ENCODE data around the gene TECTB.
"Not testable (repeated sequence)": the region's sequence is repeated elsewhere in the genome, so short reads cannot be mapped to it uniquely, and the experiment has no call there.

The TECTB gene

GRCh38 chr10:112283100-112283499, at the start of gene TECTB:
Gene TECTB (plus strand): TSS chr10:112283400. CDS start chr10:112283735, 335 bp downstream.
- no peak for FAIRE-seq

DNA sequence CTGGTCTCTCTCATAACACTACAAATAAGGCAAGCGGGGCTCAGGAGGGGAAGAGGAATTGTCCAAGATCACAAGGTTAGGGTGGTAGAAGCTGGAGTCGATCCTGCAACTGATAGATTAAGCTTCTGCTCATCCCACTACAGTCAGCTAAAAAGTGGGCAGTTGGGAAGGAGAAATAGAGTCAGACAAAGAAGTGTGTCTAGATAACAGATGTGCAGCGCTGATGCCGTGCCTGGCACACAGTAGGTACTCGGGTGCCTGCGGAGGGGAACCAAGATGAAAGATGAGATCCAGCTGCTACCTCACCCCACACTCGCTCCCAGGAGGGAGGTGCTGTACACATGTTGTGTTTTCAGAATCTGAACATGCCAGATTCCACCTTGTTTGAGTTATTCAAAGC, 48.1 kb upstream of the TECTB start:
- no peak for FAIRE-seq

DNA sequence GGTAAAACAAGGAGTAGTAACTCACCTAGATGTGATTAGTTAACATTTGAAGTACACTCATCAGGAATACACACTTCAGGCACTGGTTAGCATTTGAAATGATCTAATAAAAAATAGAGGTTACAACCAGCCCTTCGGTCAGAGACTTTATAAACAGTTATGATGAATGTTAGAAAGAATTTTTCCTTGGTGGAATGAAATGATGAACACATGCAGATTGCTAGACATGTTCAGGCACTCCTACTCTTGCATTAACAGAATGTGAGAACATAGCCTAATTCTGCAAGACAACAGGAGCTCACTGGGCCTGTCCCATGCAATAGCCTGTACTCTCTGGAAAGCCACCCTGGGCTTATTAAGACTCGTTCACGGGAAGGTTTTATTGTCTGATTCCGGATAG, 47.3 kb upstream of the TECTB start:
- no peak for FAIRE-seq

GRCh38 chr10:112236486-112236885, 46.7 kb upstream of the TECTB start:
- no peak for FAIRE-seq

- no peak for FAIRE-seq
Measured at GRCh38 chr10:112239347-112239746, 43.9 kb upstream of the TECTB start.

DNA sequence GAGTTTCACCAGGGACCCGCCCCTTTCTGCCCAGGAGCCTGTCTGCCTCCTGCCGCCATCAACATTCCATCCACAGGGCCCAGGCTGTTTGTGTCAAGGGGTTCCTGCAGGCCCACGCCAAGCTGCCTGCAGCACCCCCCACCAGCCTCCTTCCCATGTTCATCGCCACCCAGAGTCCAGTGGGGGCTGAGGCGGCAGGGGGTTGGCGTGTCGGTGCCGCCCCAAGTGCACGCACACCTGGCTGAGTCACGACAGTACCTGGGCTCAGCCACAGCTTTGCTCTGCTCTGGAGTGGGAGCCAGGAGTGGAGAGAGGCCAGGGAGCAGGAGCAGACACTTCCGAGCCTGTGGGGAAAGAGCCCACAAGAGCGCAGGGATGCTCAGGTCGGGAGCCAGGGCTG, 42.8 kb upstream of the TECTB start:
- FAIRE-seq = no peak

GRCh38 chr10:112241651-112242341, 41.4 kb upstream of the TECTB start:
- FAIRE-seq = no peak

GRCh38 chr10:112242769-112243168, 40.4 kb upstream of the TECTB start:
- no peak for FAIRE-seq

DNA sequence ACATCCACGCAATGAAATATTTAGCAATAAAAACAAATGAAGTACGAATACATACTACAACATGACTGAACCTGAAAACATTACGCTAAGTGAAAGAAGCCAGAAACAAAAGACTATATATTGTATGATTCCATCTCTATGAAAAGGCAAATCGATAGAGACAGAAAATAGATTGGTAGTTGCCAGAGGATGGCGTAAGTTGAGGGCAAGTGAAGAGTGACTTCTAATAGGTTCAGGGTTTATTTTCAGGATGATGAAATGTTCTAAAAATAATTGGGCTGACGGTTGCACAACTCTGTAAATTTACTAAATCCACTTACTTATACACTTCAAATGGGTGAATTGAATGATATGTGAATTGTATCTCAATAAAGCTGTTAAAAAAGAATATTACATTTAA, 39.5 kb upstream of the TECTB start:
- FAIRE-seq = no peak

- FAIRE-seq = no peak
Measured at GRCh38 chr10:112244197-112244596, 39.0 kb upstream of the TECTB start.

DNA sequence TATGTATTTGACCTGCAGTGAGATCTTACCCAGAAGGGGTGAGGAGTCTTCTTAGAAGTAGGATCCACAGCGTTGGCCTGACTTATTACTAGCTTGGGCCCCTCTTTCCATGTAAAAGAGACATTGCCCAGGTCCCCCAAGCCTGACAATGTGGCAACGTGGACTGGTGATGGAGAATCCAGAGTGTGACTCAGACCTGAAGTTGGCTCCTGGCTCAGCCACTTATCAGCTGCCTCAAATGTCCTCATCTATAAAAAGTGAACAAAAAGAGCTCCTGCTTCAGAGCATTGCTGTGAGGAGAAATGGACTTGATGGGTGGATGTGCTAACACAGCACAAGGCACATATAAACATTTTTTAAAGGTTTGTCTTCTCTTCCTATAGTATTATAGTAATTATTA, 35.4 kb upstream of the TECTB start:
- no peak for FAIRE-seq

DNA sequence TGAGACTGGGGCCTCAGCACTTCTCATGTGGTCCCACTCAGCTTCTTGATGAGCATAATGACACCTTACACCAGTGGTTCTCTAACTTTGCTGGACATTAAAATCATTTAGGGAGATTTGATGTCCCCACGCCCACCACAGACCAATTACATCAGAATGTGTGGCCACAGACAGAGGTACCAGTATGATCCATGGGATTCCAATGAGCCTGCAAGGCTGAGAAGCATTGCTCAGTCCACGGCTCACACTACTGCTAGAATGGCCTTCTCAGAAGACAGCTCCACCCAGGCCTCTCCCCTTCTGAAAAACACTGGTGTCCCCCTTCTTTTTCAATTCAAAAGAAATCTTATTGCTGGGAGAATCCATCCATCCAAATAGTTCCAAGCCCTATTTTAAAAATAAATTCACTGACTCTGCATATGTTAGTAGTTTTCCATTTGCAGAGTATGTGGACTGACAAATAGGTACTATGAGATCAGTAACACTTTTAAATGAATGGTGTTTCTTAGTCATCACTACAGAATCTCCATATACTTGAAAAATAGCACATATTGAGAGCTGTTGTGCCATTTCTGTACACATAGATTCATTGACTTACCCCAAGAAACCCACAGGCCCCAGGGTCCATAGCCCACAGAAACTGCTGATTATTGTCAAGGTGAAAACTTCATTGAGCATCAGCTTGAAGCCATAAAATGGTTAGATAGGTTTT, 34.5 kb upstream of the TECTB start:
- FAIRE-seq = no peak

GRCh38 chr10:112249722-112250121, 33.5 kb upstream of the TECTB start:
- FAIRE-seq = no peak

DNA sequence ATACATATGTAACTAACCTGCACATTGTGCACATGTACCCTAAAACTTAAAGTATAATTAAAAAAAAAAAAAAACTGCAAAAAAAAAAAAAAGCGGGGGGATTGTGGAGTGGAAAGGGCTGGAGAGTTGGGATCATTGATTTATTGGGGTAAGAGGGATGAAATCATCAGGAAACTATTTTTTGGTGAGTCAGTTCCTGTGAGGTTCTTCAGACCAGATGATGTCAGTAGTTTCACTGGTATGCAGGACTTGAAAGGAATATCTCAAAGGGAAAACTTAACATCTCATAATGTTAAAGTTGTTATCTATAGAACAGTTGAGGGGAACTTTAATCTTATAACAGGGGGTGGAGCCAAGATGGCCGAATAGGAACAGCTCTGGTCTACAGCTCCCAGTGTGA, 32.6 kb upstream of the TECTB start:
- no peak for FAIRE-seq

GRCh38 chr10:112251238-112251637, 32.0 kb upstream of the TECTB start:
- not testable (repeated sequence) for FAIRE-seq

DNA sequence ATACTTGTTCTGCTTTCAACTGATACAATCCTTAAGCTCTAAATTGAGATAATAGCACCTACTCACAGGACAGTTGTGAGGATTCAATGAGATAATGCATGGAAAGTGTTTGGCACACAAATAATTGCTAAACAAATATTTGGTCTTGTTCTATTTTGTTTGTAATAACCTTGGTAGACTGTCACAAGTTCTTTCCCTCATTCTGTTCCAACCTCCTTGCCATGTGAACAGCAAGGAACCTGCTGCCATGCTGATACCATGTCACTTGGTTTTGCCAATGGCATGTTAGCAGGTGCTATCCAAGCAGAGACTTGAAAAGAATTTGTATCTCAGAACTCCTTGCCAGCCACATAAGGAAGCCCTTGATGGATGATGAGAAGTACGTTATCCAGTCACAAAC, 24.8 kb upstream of the TECTB start:
- no peak for FAIRE-seq

DNA sequence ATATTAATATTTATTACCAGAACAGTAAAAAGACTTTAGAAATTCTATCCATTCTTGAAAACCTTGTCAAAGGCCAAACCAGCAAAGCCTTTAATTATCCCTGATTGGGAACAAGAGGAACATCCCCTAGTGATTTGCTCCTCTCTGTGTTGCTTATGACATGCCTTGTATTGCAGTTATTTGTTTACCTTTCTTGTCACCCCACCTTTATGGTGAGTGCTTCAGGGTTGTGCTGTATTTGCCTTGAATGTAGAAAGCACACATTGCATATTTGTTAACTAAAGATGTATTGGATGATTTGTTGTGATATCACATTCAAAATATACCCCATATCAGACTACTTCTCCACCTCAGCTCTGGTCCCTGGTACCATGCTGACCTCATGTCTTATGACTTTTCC, 23.5 kb upstream of the TECTB start:
- FAIRE-seq = no peak

DNA sequence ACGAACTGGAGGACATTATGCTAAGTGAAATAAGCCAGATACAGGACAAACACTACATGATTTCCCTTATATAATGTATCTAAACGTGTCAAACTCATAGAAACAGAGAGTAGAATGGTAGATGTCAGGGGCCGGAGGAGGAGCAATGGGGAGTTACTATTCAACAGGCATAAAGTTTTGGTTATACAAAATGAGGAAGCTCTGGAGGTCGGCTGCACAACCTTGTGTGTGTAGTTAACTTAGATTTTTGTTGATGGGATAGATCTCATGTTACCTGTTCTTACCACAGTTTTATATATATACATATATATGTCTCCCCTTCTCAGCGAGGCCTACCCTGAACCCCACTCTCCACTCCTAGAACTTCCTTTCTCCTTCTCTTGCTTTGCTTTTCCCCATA, 22.4 kb upstream of the TECTB start:
- FAIRE-seq = no peak

DNA sequence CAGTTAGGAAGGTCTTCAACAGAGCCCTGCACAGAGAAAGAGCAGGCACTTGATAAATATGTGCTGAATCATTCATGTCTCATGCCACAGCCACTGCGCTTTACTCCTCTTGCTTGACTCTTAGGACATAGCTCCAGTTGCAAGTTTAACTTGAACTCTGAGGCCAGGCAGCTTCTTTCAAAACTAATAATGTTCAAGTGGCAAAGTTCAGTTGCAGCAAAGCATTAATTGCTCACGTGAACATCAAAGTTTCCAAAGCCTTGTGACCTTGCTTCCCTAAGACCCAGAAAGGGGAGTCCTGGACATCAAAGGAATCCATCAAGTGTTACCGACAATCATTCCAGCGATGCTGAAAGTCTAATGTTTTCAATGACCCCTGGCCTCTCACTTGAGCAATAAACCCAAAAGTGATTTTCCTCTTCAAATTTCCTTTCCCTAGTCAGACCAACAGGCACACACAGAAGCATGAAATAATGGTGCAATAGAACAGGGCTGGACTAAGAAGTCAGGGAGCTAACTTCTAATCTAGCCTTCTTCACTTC, 21.8 kb upstream of the TECTB start:
- no peak for FAIRE-seq

DNA sequence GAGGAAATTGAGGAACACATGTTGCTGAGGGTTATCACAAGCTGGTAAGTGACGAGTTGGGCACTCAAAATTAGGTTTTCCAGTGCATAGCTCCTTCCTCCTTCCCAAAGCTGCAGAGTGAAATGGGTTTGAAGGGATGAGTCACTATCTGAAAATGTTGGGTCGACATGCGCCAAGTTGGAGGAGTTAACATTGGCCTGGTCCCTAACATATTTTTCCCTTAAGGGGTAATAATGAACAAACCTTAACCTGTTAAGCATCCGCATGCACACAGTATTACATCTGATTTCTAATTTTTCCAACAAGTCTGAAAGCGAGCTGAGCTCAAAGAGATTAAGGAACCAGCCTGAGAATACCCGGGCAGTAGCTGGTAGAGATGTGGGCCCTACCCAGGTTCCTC, 20.7 kb upstream of the TECTB start:
- no peak for FAIRE-seq

GRCh38 chr10:112265745-112266144, 17.5 kb upstream of the TECTB start:
- FAIRE-seq = no peak

- no peak for FAIRE-seq
Measured at GRCh38 chr10:112269266-112269665, 13.9 kb upstream of the TECTB start.

DNA sequence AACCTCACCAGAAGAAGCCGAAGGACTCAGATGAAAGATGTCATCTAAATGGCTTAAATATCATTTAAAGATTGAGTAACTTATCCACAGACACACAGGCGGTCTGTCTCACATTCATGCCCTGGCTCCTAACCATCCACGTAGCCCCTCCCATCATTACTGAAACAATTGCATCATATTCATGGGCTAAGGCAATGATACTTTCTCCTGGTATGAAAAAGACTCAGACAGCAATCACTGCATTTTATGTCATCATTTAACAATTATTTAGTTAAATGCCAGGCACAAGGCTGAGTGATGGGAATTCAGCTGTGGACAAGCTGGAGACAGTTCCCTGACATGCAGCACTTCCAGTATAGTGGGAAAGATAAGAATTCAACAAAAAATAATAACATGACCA, 11.2 kb upstream of the TECTB start:
- FAIRE-seq = no peak

DNA sequence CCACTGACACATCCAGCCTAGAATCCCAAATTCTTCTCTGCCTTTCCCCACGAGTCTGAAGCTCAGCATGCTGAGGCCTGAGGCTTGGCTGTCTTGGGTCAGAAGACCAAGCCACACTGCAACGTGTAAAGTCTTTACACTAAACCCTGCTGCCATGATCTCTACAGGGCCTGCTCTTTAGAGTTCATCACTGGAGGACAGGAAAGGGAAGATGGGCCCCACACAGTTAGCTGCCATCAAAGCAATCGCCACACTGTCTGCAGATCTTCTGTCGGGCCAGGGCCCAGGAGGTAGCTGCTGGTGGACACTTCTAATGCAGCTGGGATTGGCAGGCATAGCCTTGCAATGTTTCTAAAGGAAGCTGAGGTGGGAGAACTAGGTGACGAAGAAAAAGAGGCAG, 8.4 kb upstream of the TECTB start:
- no peak for FAIRE-seq

Measured in endometrium (tissue), 2 donors.